Right lobe of liver (tissue), 4 donors: ENCODE data around the gene CCDC158.

Source experiments
- CTCF ChIP-seq, 4 donors: fragments of 200-600 bp in 3 of 4; fragments of 450-650 bp in 1 of 4; IDR thresholded peaks; one replicate each; pipeline versions ENCODE4 v1.5.1 to v1.8.0; 2016 to 2022; ENCODE audit warnings: antibody characterized with exemption in 4 of 4, mild to moderate bottlenecking in 2 of 4
- POLR2A ChIP-seq: fragments of 450-650 bp; IDR thresholded peaks from one replicate; pipeline ENCODE4 v1.6.1; 2017; ENCODE audit warnings: antibody characterized with exemption, mild to moderate bottlenecking
- donor health status: DM: no; HTN: no; CAD: no.
- donor health status: DM: no; HTN: no; CAD: no.
- donor health status: DM: no; HTN: yes; CAD: no.

DNA sequence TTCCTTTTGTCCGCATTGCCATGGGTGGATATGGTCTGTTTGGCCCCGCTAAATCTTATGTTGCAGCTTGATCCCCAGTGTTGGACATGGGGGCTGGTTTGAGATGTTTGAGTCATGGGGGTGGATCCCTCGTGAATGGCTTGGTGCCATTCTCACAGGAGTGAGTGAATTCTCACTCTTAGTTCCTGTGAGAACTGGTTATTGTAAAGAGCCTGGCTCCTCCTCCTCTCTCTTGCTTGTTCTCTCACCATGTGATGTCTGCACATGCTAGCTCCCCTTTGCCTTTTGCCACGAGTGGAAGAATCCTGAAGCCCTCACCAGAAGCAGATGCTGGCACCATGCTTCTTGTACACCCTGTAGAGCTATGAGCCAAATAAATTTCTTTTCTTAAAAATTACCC, 137.0 kb downstream of the CCDC158 start:
- TF ChIP-seq CTCF (IDR thresholded peaks at IDR 0.05) (no peak), POLR2A (no peak)
